Measurements from ENCODE around the gene TLE4. TPM values are rescaled to one million over a fixed set of nuclear protein-coding genes. Genes with fewer than 3 reads are reported as not detected.
A peak's percentile ranks its signal among the peaks of the same experiment; 100 is the strongest.

The TLE4 gene
- total and polyA plus RNA-seq, 2 donors (not counting 1 experiment from before 2014, with no cell fraction given) = 34.7 to 57.3 TPM

DNA sequence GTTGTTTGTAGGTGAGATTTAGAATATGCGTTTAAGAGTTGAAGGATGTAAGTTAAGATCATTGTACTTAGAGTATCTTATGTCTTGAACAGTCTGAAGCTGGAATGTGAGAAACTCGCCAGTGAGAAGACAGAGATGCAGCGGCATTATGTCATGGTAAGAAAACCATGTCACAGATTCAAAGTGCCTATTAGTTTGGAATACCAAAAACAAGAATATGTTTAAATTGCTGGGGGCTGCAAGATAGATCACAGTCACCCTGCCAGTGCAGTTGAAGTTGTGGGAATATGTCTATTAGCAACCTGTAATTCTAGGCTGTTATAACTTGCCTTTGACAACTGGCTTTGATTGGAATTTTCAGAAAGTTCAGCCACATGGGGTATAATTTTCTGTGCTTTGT lies 3.0 kb downstream of the TLE4 start:
- H3K27me3 Mint-ChIP-seq = no peaks in the 10 kb centered on the region
- Histone ChIP-seq H3K4me3 (ENCODE audit: control extremely low read depth in 1 of 5, extremely low read depth in 1 of 5, insufficient read depth in 1 of 5, low read depth in 2 of 5, low read length in 4 of 5) (peak overlapping the region in 1 of 5 experiments; percentile 17), H3K9me3 (ENCODE audit: control extremely low read depth in 1 of 3, control insufficient read depth in 2 of 3, insufficient read depth in 1 of 3, low read length in 2 of 3) (no peaks in the 10 kb centered on the region), H3K27ac (ENCODE audit: low read length in 2 of 2) (no peak overlapping the region), H3K4me2 (replicated peaks; ENCODE audit: low read depth, low read length, poor library complexity, severe bottlenecking) (peak overlapping the region; percentile 72), H3K4me1 (ENCODE audit: control insufficient read depth in 2 of 2, insufficient read depth in 2 of 2, low read length in 2 of 2) (peaks cover 18 to 28% of the 10 kb centered on the region in 2 donors), H2AFZ (ENCODE audit: insufficient read depth, low read depth, low read length, poor library complexity, severe bottlenecking) (no peak overlapping the region), H4K20me1 (ENCODE audit: control insufficient read depth, insufficient read depth, low read length, poor library complexity, severe bottlenecking) (peaks cover 4% of the 10 kb centered on the region), H3K79me2 (ENCODE audit: control insufficient read depth, insufficient read depth, low read length) (peaks cover 22% of the 10 kb centered on the region), H3K36me3 (replicated peaks in 1 of 2; ENCODE audit: control extremely low read depth in 1 of 2, control insufficient read depth in 1 of 2, extremely low read depth in 1 of 2, insufficient read depth in 2 of 2, low read length in 1 of 2) (peaks cover 0 to 4% of the 10 kb centered on the region in 2 experiments), H3K9ac (ENCODE audit: low read length) (no peak overlapping the region), H3K27me3 (replicated peaks in 1 of 4; ENCODE audit: control extremely low read depth in 1 of 4, control insufficient read depth in 3 of 4, insufficient read depth in 4 of 4, low read length in 3 of 4) (peaks cover 0 to 8% (median 4%) of the 10 kb centered on the region in 4 experiments)
- CTCF ChIA-PET = interaction anchor here (0.5 kb wide), 1 partner anchor 601 kb away, joined by 3 read pairs; no protein-coding TSS in a partner anchor
- POLR2A ChIA-PET = no interaction called here
- DNase-seq (no peak), ATAC-seq (ENCODE audit: low read depth) (no peak)
- 95% methylated on average over 3 of the region's 3 CpGs for WGBS (ENCODE audit: insufficient coverage)
- H3K4me1 Mint-ChIP-seq = peaks cover 52% of the 10 kb centered on the region
- H3K9me3 Mint-ChIP-seq (ENCODE audit: insufficient read depth) = no peaks in the 10 kb centered on the region
- TF ChIP-seq, protein P1, sequence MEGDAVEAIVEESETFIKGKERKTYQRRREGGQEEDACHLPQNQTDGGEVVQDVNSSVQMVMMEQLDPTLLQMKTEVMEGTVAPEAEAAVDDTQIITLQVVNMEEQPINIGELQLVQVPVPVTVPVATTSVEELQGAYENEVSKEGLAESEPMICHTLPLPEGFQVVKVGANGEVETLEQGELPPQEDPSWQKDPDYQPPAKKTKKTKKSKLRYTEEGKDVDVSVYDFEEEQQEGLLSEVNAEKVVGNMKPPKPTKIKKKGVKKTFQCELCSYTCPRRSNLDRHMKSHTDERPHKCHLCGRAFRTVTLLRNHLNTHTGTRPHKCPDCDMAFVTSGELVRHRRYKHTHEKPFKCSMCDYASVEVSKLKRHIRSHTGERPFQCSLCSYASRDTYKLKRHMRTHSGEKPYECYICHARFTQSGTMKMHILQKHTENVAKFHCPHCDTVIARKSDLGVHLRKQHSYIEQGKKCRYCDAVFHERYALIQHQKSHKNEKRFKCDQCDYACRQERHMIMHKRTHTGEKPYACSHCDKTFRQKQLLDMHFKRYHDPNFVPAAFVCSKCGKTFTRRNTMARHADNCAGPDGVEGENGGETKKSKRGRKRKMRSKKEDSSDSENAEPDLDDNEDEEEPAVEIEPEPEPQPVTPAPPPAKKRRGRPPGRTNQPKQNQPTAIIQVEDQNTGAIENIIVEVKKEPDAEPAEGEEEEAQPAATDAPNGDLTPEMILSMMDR (IDR thresholded peaks at IDR 0.05) = no peak
- TF ChIP-seq EZH2 (IDR thresholded peaks at IDR 0.05; ENCODE audit: borderline replicate concordance, insufficient read depth, low read depth, low read length, poor library complexity, severe bottlenecking) = no peak
- peak overlapping the region; percentile 23 for H3K27ac Mint-ChIP-seq
- peak overlapping the region; percentile 58 for H3K4me3 Mint-ChIP-seq
- intact Hi-C loops (cut with micrococcal nuclease) = loop anchor here (5.0 to 10.0 kb wide), 4 partner anchors 310 to 1337 kb away; partner anchors contain the start of genes CEP78 and PSAT1

DNA sequence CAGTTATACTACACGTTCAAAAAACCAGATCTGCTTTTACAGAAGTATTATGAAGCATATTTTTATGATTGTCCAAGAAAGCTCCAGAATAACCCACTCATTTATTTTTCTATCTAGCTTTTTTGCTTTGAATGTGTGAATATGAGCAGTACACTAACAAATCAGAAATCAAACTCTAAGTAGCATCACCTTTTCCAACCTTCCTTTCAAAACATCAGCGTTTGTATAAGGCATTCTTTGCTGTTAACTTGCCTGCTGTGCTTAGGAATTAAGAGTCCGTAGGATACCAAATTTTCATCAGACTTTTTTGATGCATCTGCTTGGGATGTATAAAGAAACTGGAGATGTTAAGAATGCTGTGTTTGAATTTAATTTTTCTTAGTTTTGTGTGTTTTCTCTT lies 3.8 kb downstream of the TLE4 start:
- Histone ChIP-seq H3K4me2 (replicated peaks; ENCODE audit: low read depth, low read length, poor library complexity, severe bottlenecking) (no peak overlapping the region), H3K9ac (ENCODE audit: low read length) (no peak overlapping the region), H3K4me3 (ENCODE audit: control extremely low read depth in 1 of 5, extremely low read depth in 1 of 5, insufficient read depth in 1 of 5, low read depth in 2 of 5, low read length in 4 of 5) (no peak overlapping the region), H2AFZ (ENCODE audit: insufficient read depth, low read depth, low read length, poor library complexity, severe bottlenecking) (no peak overlapping the region), H3K4me1 (ENCODE audit: control insufficient read depth in 2 of 2, insufficient read depth in 2 of 2, low read length in 2 of 2) (peaks cover 11 to 20% of the 10 kb centered on the region in 2 donors), H3K27ac (ENCODE audit: low read length in 2 of 2) (no peak overlapping the region), H3K79me2 (ENCODE audit: control insufficient read depth, insufficient read depth, low read length) (peaks cover 22% of the 10 kb centered on the region), H3K9me3 (ENCODE audit: control extremely low read depth in 1 of 3, control insufficient read depth in 2 of 3, insufficient read depth in 1 of 3, low read length in 2 of 3) (no peaks in the 10 kb centered on the region), H3K36me3 (replicated peaks in 1 of 2; ENCODE audit: control extremely low read depth in 1 of 2, control insufficient read depth in 1 of 2, extremely low read depth in 1 of 2, insufficient read depth in 2 of 2, low read length in 1 of 2) (peaks cover 0 to 4% of the 10 kb centered on the region in 2 experiments), H4K20me1 (ENCODE audit: control insufficient read depth, insufficient read depth, low read length, poor library complexity, severe bottlenecking) (peaks cover 4% of the 10 kb centered on the region), H3K27me3 (replicated peaks in 1 of 4; ENCODE audit: control extremely low read depth in 1 of 4, control insufficient read depth in 3 of 4, insufficient read depth in 4 of 4, low read length in 3 of 4) (peaks cover 0 to under 1% (median under 1%) of the 10 kb centered on the region in 4 experiments)
- Mint-ChIP-seq H3K4me1 (peaks cover 50% of the 10 kb centered on the region), H3K27ac (no peak overlapping the region), H3K9me3 (ENCODE audit: insufficient read depth) (no peaks in the 10 kb centered on the region), H3K4me3 (no peak overlapping the region), H3K27me3 (no peaks in the 10 kb centered on the region)
- POLR2A ChIA-PET = no interaction called here
- no CpG with 5 or more reads among the region's 3 CpGs for WGBS (ENCODE audit: insufficient coverage)
- DNase-seq (no peak), ATAC-seq (ENCODE audit: low read depth) (no peak)
- TF ChIP-seq, protein P1 (IDR thresholded peaks at IDR 0.05) = no peak
- no peak for TF ChIP-seq EZH2 (IDR thresholded peaks at IDR 0.05; ENCODE audit: borderline replicate concordance, insufficient read depth, low read depth, low read length, poor library complexity, severe bottlenecking)
- intact Hi-C loops (cut with micrococcal nuclease) = loop anchor here (10.0 kb wide), 2 partner anchors 309 to 589 kb away; no protein-coding TSS in a partner anchor
- CTCF ChIA-PET = interaction anchor here (0.5 kb wide), 1 partner anchor 601 kb away, joined by 3 read pairs; no protein-coding TSS in a partner anchor

Measured in B cell (primary cell).